GM18870 (cell line): ENCODE results near the gene TRMT61A.

Experiments used
- ATAC-seq: cut with Tn5 transposase; IDR thresholded peaks from one replicate; pipeline ENCODE4 v1.9.1; 2021; ENCODE audit warnings: moderate library complexity; ENCODE audit not compliant: unreplicated experiment

The TRMT61A gene

GRCh38 chr14:103545915-103546651 lies 17.1 kb downstream of the TRMT61A start:
- no peak for ATAC-seq

- ATAC-seq: no peak
Observed at GRCh38 chr14:103546652-103547454, 17.9 kb downstream of the TRMT61A start.

GRCh38 chr14:103547455-103547940 lies 18.5 kb downstream of the TRMT61A start:
- ATAC-seq: no peak

- no peak for ATAC-seq
Observed at GRCh38 chr14:103547941-103548462, 19.0 kb downstream of the TRMT61A start.

DNA sequence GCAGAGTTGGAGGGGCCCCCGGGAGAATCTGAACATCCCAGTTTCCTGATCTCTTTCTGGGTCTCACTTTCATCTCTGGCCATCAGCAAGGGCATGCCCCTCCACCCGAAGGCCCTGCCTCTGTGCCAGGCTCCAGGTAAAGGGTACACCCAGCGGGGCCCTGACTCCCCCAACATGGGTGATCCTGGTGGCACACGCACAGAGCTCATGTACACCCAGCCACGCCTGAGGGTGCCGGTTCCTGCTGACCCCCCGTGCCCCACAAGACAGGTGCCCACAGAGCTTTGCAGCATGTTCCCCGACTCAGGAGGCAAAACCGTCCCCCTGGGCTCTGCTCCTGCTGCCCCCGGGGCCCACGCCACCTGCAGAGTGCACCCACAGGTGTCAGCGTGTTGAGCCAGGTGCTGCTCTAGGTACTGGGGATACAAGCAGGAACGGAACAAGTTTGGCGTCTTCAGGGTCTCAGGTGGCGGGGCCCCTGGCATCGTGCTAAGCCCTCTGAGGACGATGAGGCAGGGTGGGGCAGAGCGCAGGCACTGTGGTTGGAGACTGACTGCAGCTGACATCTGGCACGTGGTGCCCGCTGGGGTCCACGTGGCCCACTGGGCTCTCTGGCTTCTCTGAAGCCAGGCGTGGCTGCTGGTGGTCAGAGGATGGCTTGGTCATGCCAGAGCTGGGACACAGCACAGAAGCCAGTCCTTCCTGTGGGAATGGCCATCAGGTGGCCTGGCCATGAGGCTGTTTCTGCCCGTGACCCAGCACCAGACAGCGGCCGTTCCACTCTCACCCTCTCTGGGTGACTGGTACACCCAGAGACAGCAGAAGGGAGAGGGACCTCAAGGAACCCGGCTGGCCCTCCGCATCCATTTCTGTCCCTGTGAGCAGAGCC lies 19.7 kb downstream of the TRMT61A start:
- no peak for ATAC-seq

- ATAC-seq: no peak
Observed at GRCh38 chr14:103549361-103550311, 20.6 kb downstream of the TRMT61A start.

GRCh38 chr14:103550451-103551337 lies 21.7 kb downstream of the TRMT61A start:
- no peak for ATAC-seq

DNA sequence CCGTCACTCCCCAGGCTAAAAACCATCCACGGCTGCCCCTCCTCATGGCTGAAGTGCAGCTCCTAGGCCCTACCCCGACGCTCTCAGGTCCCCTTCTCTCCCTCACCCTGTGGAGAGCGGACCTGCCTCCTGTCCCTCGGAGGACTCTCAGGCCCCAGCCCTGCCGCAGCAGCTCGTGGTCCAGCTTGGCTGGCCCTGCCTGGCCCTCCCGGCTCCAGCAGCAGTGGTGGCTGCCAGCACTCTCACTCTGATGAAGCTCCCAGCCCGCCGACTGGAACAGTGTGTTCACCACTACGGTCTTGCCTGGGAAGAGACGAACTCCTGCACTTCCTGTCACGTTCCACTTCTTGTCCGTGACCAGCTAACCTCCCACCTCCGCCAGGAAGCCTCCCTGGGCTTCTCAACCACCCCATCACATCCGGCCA lies 22.4 kb downstream of the TRMT61A start:
- no peak for ATAC-seq

- no peak for ATAC-seq
Observed at GRCh38 chr14:103552011-103552845, 23.2 kb downstream of the TRMT61A start.

DNA sequence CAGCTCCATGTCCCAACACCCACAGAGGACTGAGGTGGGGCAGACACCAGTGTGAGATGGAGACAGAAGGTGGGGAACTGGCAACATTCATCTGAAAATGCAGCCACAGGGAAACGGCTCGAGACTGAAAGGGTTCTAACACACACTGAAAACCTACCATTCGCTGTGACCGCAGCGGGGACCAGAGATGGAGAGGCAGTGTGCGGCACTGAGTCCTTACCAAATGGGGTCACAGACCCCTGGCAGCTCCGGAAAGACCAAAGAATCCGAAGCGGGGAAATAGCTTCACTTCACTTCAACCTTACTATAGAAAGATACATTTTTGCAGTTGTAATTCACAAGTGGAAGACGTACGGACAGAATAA lies 23.8 kb downstream of the TRMT61A start:
- ATAC-seq: no peak

DNA sequence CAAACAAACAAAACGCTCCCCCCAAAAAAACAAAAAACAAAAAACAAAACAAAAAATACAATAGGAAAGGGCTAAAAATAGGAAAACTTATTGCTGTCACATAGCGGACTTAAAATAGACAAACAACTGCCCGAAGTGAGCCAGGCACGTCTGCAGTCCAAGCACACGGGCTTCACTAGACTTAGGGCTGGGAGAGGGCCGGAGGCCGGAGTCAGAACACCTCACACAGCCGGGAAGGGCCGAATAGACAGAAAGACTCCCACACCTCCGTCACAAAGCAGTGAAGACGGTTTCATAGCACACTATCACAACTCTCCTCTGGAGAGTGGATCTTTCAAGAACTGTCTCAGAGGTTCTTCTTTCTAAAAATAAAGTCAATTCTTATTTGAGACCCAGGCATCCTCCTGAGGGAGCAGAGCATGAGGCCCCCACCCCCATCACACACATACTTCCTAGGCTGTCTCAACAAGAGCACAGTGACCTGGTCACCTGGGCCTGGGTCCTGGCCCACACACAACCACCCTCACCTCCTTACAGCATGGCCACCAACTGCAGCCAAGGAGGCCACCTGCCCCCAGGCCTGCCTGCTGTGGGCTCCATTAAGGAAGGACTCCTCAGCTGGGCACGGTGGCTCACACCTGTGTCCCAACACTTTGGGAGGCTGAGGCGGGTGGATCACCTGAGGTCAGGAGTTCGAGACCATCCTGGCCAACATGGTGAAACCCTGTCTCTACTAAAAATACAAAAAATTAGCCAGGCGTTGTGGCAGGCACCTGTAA lies 26.8 kb downstream of the TRMT61A start:
- ATAC-seq: no peak

- no peak for ATAC-seq
Observed at GRCh38 chr14:103556946-103557758, 28.2 kb downstream of the TRMT61A start.

DNA sequence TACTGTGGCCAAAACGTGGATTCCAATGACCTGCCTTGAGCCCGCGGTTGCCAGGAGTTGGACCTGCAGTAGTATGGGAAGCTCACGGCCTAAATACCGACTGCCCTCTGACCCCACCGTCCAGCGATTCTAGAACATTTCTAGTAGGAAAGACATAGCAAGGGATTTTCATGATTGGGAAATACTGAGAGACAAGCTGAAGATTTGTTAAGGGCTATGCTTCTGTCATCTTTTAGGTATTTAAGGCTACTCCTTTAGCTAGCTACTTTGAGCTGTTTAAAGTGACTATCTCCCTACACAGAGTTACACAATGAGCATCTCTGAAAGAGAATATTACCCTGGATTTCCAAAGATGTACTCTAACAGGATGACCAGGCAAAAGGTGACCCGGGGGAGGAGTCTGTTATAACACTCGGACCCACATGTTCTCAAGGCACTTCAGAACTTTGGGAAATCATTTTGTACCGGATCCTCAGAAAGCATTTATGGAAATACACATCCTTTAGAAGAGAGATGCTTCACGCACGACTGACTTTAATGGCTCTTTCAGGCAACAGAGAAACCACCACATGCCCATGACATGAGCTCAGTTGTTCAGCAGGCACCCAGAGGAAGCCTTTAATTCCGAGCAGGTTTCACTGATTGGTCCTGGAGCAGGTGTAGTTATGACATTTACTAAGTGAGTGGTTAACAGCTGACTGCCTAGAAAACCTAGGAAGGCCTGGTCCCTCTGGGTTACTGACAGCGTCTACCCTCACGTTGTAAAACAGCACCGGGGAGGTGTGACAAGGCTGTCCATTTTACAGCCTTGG lies 29.3 kb downstream of the TRMT61A start:
- ATAC-seq: no peak

DNA sequence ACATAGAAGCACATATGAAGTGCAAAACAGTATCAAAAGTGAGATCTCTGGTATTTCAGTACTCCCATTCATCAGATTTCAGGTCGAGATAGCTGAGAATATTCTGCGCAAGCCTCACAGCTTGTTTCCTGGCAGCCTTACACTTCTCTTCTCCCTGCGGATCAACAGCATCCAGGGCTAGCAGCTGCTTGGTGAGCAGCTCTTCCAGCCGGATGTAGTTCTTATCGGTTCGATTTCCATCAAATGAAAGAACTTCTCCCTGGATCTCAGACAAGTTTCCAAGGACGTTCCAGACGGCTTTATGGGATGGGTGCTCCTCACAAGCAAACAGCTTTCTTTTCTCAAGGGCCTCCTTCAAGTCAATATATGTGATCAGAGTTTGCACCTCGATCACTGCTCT lies 30.8 kb downstream of the TRMT61A start:
- no peak for ATAC-seq

DNA sequence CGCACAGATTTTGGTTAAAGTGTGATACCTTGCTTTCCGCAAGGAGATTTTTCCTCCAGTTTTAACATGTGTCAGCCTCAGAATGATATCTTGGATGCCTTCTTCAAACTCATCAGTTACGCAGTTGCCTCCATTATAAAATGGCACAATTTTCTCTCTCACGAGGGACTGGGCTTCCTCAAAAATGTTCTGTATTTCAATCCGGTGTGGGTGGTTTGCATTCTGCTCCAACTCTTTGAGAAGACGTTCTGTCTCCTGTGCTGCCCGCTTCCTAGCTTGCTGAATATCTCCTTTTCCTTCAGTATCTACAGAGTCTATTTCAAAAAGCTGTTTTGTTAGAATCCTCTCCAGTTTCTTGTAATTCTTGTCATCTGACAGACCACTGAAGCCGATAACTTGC lies 31.7 kb downstream of the TRMT61A start:
- no peak for ATAC-seq
